ENCODE data around the gene INTS14.

INTS14 gene

DNA sequence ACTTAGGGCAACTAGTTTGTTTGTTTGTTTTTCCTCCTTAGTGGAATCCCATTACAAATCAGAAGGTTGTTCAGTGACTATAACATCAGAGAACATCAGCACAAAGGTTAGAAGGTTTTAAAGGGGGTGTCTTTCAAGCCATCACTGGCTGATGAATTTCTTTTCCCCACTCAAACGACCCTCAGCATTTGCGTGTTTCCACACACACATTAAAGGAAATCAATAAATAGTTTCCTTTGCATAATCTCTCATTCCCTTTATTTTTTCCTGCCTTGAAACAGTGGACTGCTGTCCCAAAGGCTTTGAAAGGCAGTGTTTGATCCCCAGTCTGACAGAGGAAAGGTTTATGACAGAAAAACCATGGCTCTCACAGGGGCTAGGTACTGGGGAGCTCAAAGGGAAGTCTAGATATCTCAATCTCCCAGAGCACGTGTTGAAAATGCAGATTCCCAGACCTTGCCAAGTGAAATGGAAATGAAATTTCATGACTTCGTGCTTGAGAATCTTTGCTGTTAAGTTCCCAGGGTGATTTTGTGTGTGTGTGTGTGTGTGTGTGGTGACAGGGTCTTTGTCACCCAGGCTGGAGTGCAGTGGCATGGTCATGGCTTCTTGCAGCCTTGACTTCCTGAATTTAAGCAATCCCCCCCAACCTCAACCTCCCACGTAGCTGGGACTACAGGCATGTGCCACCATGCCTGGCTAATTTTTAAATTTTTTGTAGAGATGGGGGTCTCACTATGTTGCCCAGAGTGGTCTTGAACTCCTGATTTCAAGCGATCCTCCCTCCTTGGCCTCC, 2.2 kb upstream of the INTS14 start:
- Histone ChIP-seq H3K27me3 (no peaks in the 10 kb centered on the region), H3K9me3 (no peaks in the 10 kb centered on the region), H4K20me1 (no peaks in the 10 kb centered on the region), H3K27ac (no peak overlapping the region), H3K4me2 (no peak overlapping the region), H3K4me3 (no peak overlapping the region), H3K9ac (no peak overlapping the region), H3K36me3 (no peaks in the 10 kb centered on the region), H3K4me1 (peaks cover 34% of the 10 kb centered on the region)
- no peak for TF ChIP-seq Cebpa-rat (IDR thresholded peaks at IDR 0.05)

DNA sequence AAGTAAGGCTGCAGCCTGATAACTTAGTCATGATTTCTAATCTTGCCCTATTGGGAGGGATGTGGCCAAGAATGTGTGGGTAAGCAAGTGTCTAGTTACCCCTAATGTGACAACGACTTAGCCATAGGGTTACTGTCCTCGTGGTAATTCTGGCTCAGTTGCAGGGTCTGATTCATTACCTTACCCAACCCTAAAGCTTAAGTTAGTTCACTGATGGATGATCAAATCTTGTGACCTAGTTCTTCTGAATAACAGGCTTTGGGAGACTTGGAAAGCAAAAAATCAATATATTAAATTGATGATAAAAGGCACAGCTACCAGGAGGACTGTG, 1.6 kb upstream of the INTS14 start:
- no peaks in the 10 kb centered on the region for H3K36me3 ChIP-seq
- no peaks in the 10 kb centered on the region for H3K9me3 ChIP-seq
- H3K4me1 ChIP-seq: peaks cover 34% of the 10 kb centered on the region
- peak overlapping the region; percentile 91 for H3K4me2 ChIP-seq
- no peak overlapping the region for H3K9ac ChIP-seq
- no peaks in the 10 kb centered on the region for H3K27me3 ChIP-seq
- no peak for TF ChIP-seq Cebpa-rat (IDR thresholded peaks at IDR 0.05)
- H4K20me1 ChIP-seq: no peaks in the 10 kb centered on the region
- no peak overlapping the region for H3K27ac ChIP-seq
- no peak overlapping the region for H3K4me3 ChIP-seq

DNA sequence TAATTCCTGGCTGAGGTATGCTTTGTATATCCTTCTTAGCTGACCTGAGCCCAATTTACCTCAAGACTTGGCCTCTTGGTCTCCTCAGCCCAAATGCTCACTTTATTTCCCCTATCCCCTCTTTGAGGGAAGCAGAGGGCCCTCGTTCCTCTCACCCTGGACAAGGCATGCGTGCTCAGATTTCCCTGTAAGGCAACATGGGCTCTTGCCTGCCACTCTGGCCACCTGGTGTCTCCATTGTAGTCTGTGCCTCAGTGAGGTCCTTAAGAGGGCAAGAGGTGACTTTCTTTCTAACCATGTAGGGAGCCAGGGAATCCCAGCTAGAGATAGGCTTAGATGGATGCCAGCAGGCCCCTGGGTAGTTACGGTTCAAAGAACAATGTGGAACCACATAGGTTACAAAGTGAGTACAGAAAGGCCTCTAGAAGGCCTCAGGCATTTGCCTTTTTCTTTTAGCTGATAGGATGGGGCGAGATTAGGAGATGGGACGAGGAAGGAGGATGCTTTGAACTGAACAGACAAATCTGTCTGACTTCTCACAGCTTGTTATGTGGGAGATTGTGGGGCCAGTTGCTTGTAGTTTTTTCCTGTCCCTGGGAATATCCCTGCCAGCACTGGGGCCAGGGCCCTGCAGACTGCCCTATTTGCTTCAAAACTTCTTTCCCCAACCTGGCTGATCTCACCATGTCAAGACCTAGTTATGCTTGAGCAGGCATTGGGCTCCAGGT, 1.1 kb upstream of the INTS14 start:
- peaks cover 34% of the 10 kb centered on the region for H3K4me1 ChIP-seq
- peak overlapping the region; percentile 95 for H3K27ac ChIP-seq
- H3K9me3 ChIP-seq: no peaks in the 10 kb centered on the region
- 0 out of 2 replicates have a peak, but pooled peaks cover 2% of the 10 kb centered on the region for H3K36me3 ChIP-seq
- H3K4me2 ChIP-seq: peak overlapping the region; percentile 91
- no peaks in the 10 kb centered on the region for H4K20me1 ChIP-seq
- H3K9ac ChIP-seq: peak overlapping the region; percentile 98
- H3K4me3 ChIP-seq: peak overlapping the region; percentile 87
- TF ChIP-seq Cebpa-rat (IDR thresholded peaks at IDR 0.05): no peak
- H3K27me3 ChIP-seq: no peaks in the 10 kb centered on the region

DNA sequence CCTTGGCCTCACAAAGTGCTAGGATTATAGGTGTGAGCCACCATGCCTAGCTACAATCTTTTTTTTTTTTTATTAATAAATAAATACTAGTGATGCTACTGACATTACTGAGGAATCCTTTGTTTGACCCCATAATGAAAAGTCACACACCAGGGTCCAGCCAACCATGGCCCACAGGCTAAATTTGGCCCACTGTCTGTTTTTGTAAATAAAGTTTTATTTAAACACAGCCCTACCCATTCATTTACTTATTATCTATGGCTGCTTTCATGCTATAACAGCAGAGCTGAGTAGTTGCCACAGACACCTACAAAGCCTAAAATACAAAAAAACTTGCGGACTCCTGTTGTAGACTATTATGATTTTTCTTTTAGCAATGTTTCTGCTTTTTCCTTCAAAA, 7.4 kb downstream of the INTS14 start:
- H3K9ac ChIP-seq: no peak overlapping the region
- TF ChIP-seq Cebpa-rat (IDR thresholded peaks at IDR 0.05): no peak
- no peak overlapping the region for H3K4me3 ChIP-seq
- no peak overlapping the region for H3K27ac ChIP-seq
- no peak overlapping the region for H3K4me2 ChIP-seq
- no peaks in the 10 kb centered on the region for H3K9me3 ChIP-seq
- peaks cover 69% of the 10 kb centered on the region for H3K36me3 ChIP-seq
- no peaks in the 10 kb centered on the region for H3K27me3 ChIP-seq
- H3K4me1 ChIP-seq: no peaks in the 10 kb centered on the region
- H4K20me1 ChIP-seq: 0 out of 2 replicates have a peak, but pooled peaks cover 6% of the 10 kb centered on the region

DNA sequence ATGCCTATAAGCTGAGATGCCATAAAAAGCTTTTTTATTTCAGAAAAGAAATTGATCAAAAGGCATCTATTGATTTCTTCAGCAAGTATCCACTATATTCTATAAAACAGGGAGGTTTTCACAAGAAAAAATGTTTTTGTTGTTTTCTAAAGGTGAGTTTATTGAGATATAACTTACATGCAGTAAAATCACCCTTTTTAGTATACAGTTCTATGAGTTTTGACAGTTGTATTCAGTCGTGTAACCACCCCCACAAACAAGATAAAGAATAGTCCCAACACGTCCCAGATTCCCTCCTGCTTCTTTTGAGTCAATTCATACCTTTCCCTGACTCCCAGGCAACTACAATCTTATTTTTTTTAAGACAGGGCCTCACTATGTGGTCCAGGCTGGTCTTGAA, 7.8 kb downstream of the INTS14 start:
- H3K27me3 ChIP-seq: no peaks in the 10 kb centered on the region
- no peak for TF ChIP-seq Cebpa-rat (IDR thresholded peaks at IDR 0.05)
- 0 out of 2 replicates have a peak, but pooled peaks cover 6% of the 10 kb centered on the region for H4K20me1 ChIP-seq
- no peak overlapping the region for H3K27ac ChIP-seq
- H3K4me2 ChIP-seq: no peak overlapping the region
- no peaks in the 10 kb centered on the region for H3K4me1 ChIP-seq
- H3K9ac ChIP-seq: no peak overlapping the region
- no peak overlapping the region for H3K4me3 ChIP-seq
- peaks cover 73% of the 10 kb centered on the region for H3K36me3 ChIP-seq
- no peaks in the 10 kb centered on the region for H3K9me3 ChIP-seq

DNA sequence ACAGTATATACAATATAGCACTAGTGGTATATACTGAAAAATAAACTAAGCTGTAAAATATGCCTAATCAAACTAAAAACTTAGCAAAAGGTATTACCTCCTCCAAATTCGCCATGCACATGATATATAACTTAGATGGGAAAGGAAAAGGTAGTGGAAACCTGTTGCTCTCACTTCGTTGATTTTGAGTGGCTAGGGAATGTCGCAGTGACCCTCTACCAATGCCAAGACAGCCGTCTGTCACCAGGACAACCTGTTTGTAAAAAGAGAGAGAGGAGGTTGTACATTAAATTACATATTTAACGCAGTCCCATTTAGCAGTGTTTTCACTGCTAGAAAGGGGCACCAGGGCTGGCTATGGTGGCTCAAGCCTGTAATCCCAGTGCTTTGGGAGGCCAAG, 11.3 kb downstream of the INTS14 start:
- H3K27ac ChIP-seq: no peak overlapping the region
- no peak overlapping the region for H3K4me3 ChIP-seq
- H3K36me3 ChIP-seq: peaks cover 93% of the 10 kb centered on the region
- H4K20me1 ChIP-seq: no peaks in the 10 kb centered on the region
- no peaks in the 10 kb centered on the region for H3K9me3 ChIP-seq
- no peaks in the 10 kb centered on the region for H3K4me1 ChIP-seq
- H3K9ac ChIP-seq: no peak overlapping the region
- H3K4me2 ChIP-seq: no peak overlapping the region
- H3K27me3 ChIP-seq: no peaks in the 10 kb centered on the region
- no peak for TF ChIP-seq Cebpa-rat (IDR thresholded peaks at IDR 0.05)

DNA sequence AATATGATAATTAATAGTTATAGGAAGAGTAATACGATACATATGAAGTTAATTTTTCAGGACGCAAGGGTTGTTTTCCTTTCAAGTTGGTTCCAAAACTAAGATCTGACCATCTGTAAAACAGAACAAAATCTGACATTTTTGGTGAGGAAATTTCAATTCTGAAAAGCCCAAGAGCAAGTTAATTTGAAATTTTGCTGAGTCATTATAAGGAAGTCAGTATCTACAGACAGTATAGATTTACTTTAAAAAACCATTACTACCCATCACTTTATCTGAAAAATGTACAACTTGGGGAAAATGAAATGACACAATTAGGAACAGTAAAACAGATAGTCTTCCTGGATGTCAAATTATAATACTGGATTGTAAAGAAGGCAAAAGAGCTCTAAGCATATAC, 12.5 kb downstream of the INTS14 start:
- Histone ChIP-seq H3K4me3 (no peak overlapping the region), H3K4me2 (no peak overlapping the region), H3K9me3 (no peaks in the 10 kb centered on the region), H3K27me3 (no peaks in the 10 kb centered on the region), H3K36me3 (peaks cover 91% of the 10 kb centered on the region), H3K9ac (no peak overlapping the region), H3K27ac (no peak overlapping the region), H4K20me1 (no peaks in the 10 kb centered on the region), H3K4me1 (no peaks in the 10 kb centered on the region)
- TF ChIP-seq Cebpa-rat (IDR thresholded peaks at IDR 0.05): no peak

DNA sequence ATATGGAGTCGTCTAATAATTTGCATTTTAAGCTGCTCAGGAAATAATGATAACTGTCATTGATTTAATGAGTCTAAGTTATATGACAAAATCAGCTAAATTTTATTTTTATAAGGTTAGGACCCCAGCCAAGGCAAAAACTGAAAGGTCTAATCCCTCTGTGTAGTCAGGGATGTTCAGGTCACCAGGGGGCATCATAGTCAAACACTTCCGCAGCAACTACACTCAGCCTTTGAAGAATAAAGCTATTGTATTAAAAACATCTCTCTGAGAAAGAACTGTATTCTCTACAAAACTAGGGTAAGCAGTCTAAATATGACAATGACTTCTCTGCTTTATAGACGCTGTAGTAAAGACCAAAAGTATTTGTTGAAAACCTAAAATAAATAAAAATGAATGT, 15.0 kb downstream of the INTS14 start:
- TF ChIP-seq Cebpa-rat (IDR thresholded peaks at IDR 0.05): no peak
- no peak overlapping the region for H3K4me3 ChIP-seq
- H3K27ac ChIP-seq: no peak overlapping the region
- no peaks in the 10 kb centered on the region for H3K9me3 ChIP-seq
- no peaks in the 10 kb centered on the region for H3K27me3 ChIP-seq
- peaks cover 92% of the 10 kb centered on the region for H3K36me3 ChIP-seq
- no peak overlapping the region for H3K4me2 ChIP-seq
- no peaks in the 10 kb centered on the region for H4K20me1 ChIP-seq
- no peaks in the 10 kb centered on the region for H3K4me1 ChIP-seq
- no peak overlapping the region for H3K9ac ChIP-seq

DNA sequence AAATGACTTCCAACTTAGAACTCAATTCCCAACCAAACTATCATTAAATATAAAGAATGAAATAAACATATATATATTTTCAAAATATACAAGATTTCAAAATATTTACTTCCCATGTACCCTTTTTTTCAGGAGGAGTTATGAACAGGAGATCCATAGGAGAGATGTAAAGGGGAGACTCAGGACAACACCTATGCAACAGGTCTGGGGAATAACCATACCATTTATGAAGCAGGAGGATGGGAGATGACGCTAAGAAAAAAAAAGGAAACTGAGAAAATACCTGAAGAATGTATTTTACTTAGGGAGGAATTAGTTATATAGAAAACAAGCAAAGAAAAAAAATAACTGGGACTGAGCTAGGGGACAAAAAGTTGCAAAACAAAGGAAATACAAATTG, 23.8 kb downstream of the INTS14 start:
- Histone ChIP-seq H3K27ac (no peak overlapping the region), H3K4me3 (no peak overlapping the region), H3K36me3 (peaks cover 89% of the 10 kb centered on the region), H4K20me1 (no peaks in the 10 kb centered on the region), H3K4me2 (no peak overlapping the region), H3K4me1 (peaks cover 26% of the 10 kb centered on the region), H3K9me3 (no peaks in the 10 kb centered on the region), H3K27me3 (no peaks in the 10 kb centered on the region), H3K9ac (no peak overlapping the region)
- no peak for TF ChIP-seq Cebpa-rat (IDR thresholded peaks at IDR 0.05)

DNA sequence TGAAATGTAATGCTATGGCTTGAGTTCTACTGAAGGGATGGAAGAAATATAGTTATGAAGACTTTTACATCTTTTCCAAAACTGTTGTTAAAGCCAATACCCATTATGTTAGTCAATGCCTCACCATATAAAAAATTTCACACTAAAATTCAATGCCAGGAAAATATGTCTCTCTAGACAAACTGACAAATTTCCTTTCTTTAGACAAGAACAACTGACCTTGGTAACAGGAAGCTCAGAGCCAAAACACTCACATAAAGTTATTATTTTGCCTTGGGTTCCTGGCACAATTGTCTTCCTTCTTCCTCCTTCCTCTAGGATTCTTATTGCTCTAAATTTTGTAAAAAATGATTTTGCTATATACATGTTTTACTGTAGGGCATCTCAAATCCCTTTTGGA, 26.7 kb downstream of the INTS14 start:
- Histone ChIP-seq H3K9me3 (no peaks in the 10 kb centered on the region), H3K27ac (peak overlapping the region; percentile 10; the same call in 1 of the 2 replicates), H3K4me1 (peaks cover 30% of the 10 kb centered on the region), H3K27me3 (no peaks in the 10 kb centered on the region), H3K4me2 (peak overlapping the region; percentile 64), H3K9ac (no peak overlapping the region), H3K36me3 (peaks cover 89% of the 10 kb centered on the region), H4K20me1 (no peaks in the 10 kb centered on the region), H3K4me3 (0 out of 2 replicates have a peak overlapping the region, but pooled peaks have one; percentile 17)
- TF ChIP-seq Cebpa-rat (IDR thresholded peaks at IDR 0.05): no peak
